Activated CD4-positive, alpha-beta T cell treated with anti-CD3 and anti-CD28 coated beads, Interleukin-2, amount 50 U/mL, for 16 hours (primary cell): ENCODE measurements around the gene EPYC.
"Not testable (repeated sequence)": the region's sequence is repeated elsewhere in the genome, so short reads cannot be mapped to it uniquely, and the experiment has no call there.

Source experiments
- DNase-seq: peaks from one replicate; pipeline ENCODE4 v3.0.0-alpha.2; 2020

The EPYC gene

GRCh38 chr12:90990611-90991010, 14.2 kb downstream of the EPYC start:
- DNase-seq, result no peak

DNA sequence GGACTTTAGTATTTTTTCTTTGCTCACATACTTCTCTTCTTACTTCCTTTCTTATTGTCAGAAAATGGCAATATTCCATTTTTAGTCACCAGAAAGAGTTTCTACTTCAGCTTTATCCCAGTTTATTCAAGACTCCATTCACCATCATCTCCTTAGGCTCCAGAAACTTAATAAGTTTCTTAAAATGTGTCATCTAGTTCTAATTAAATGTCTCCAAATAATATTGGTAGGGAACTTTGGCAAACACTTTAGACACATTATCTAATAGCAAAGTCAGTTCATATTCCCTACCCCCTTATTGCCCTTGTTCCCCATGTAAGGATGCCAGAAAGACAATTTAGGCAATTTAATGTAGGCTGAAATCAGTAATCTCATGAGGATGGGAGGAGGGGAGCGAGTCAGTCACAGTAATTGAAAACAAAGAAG, 15.1 kb downstream of the EPYC start:
- no peak for DNase-seq

- DNase-seq, result no peak
These were observed 17.3 kb downstream of the EPYC start for GRCh38 chr12:90987520-90987919.

DNA sequence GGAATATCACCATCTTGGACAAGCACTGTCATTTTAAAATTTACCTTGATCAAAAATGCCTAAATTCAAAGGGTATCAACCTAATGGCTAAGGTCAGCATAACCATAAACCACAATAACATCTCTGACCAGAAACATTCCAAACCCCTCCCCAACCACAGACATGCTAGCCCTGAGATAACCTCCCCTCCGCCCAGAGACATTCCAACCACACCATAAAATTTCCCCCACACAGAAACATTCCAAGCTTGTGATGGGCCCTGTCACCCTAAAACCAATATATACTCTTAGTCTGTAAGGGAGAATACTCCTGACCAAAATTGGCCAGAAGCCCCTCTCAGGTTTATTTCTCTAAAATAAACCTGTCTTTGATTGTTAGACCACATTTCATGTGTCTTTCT, 17.7 kb downstream of the EPYC start:
- DNase-seq, result no peak

DNA sequence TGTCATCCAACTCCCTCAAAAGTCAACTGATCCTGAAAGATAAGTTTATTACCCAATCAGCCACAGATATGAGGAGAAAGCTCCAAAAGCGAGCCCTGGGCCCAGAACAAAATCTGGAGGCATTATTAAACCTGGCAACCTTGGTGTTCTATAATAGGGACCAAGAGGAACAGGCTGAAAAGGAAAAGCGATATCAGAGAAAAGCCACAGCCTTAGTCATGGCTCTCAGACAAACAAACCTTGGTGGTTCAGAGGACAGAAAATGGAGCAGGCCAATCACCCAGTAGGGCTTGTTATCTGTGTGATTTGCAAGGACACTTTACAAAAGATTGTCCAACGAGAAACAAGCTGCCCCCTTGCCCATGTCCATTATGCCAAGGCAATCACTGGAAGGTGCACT, 19.4 kb downstream of the EPYC start:
- not testable (repeated sequence) for DNase-seq

DNA sequence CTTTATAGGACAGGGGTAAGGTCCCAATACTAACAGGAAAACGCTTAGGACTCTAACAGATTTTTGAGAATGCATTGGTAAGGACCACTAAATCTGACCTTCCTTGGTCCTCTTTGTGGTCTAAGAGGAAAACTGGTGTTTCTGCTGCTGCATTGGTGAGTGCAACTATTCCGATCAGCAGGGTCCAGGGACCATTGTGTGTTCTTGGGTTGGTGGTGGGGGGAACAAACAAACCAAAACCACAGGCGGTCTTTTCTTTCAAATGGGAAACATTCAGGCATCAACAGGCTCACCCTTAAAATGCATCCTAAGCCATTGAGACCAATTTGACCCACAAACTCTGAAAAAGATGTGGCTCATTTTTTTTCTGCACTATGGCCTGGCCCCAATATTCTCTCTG, 20.7 kb downstream of the EPYC start:
- no peak for DNase-seq

- DNase-seq, result no peak
These were observed 22.6 kb downstream of the EPYC start for GRCh38 chr12:90982170-90982569.

DNA sequence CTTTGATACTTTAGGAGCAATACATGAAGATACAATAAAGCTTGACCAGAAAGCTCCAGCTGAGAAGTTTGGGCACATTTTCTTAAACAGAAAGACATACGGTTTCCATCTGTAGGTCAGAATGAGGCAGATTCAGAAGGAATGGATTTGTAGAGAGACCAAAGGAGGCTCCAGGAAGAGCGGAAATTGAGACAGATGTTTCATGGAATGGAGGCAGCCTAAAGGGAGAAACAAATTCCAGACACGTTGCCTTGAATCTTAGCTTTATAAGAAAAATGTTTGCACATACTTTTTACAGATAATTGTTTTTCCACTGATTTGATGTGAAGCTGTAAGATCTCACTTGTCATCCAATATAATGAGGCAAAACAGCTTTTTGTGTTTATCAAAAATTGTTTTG, 24.8 kb downstream of the EPYC start:
- no peak for DNase-seq

DNA sequence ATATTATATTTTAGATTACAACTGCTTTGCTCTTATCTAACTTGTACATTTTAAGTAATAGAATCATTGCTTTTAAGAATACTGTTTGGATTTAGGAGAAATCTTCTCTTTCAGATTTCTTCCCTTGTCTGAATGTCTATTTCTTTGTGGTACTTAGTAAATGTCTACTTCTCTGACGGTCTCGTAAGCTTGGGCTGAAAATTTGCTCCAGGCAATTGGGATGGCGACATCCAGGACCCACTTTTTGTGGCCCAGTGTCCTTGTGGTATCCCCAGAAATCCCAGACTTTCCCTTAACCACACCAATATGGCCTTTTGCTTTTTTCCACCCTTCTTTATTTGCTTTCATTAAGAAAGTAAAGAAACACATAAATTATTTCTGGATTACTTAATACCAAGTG, 25.8 kb downstream of the EPYC start:
- DNase-seq, result no peak

- peak; percentile 17 for DNase-seq
These were observed 26.5 kb downstream of the EPYC start for GRCh38 chr12:90978117-90978770.

- no peak for DNase-seq
These were observed 27.5 kb downstream of the EPYC start for GRCh38 chr12:90977224-90977623.

DNA sequence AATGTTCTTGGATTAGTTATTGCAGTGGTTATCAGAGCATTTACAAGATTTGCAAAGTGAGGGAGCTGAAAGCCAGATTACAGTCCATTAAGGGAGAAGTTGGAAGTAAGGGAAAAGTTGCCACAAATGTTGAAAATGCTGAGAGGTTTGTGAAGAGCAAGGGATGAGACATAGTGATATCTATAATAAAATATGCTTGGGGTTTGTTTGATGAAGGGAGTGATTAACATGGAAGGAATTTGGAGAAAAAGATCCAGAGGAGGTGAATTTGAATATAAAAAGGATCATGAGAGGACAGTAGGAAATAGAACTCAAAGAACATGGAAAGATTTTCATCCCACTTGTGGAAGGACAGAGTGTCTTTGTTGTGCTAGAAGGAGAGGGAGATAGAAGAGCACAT, 30.5 kb downstream of the EPYC start:
- DNase-seq, result no peak

DNA sequence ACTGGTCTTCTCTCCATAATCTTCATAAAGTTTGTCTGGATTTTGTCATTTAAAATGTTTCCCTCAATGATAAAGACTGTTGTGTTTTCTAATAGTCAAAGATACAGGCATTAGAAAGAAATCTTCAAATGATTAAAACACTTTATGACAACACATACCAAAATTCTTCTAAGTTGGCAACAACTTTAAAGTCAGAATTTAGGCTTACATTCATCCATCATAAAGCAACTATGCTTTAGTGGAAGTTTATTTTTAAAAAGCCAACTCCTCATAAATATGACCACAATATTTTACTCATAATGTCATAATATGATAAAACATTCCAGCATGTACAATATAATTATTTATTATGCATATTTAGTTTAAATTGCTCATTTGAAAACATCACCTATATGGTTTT, 32.5 kb downstream of the EPYC start:
- no peak for DNase-seq

DNA sequence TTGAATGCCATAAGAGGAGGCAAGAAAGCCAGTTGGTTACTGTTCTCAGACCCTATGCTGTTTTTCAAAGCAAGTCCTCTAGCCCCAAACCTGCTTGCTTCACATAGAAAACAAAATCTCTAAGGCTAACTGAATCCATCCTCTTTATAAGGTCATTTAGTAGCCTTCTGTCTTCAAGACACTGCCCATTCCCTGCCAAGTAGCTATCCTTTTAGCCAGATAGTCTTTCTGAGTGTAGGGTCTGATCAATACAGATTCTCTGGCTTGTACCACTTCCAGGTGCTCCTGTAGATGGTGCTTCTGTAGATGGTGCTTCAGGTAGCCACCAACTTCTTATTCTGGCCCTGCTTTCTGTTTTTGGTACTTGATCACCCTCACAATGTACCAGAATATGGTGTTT, 33.9 kb downstream of the EPYC start:
- no peak for DNase-seq

GRCh38 chr12:90970471-90970870, 34.3 kb downstream of the EPYC start:
- no peak for DNase-seq

DNA sequence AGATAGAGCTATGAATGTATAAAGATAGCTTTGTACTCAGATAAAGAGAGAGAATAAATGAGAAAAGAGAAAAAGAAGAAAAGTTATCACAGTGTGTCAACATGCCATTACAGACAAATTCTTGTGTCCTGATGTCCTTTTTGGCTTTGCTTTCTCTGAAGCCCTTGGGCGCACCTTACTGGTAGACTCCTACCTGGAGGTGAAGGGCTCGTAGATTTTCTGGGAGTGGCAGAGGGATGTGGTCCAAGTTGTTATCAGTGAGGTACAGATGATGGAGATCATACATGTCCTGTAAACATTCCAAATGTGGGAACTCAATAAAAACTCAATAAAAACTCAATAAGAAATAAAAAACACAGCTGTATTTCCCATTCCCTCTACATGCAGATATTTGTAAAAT, 34.9 kb downstream of the EPYC start:
- DNase-seq, result no peak

GRCh38 chr12:90969346-90969745, 35.4 kb downstream of the EPYC start:
- no peak for DNase-seq

DNA sequence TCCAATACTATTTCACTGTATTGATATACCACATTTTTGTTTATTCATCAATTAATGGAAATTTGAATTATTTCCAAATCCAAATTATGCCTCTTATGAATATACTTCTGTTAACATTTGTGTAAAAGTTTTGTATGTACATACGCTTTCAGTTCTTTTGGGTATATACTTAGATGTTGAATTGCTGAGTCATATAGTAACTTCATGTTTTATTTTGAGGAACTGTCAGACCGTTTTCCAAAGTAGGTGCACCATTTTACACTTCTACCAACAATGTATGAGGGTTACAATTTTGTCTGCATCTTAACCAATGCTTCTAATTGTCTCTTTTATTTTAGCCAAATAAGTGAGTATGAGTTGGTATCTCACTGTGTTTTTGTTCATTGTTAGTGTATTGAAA, 39.6 kb downstream of the EPYC start:
- no peak for DNase-seq

- no peak for DNase-seq
These were observed 40.2 kb downstream of the EPYC start for GRCh38 chr12:90964616-90965015.

DNA sequence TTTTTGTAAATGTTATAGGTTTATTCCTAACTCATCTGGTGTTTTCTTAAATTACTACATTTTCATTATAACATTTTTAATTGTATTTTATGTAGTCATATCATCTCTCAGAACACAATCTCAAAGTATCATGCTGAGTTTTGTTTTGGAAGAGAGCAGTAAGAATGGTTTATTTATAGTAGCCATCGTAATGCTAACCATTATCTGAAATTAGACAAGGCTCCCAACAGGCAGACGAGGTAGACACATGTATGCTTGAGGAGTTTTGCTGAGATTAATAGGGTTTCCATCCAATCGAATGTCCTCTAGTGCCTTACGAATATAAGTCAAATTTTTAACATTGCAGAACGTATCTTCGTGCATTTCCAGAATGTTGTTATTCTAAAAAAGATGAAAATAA, 40.8 kb downstream of the EPYC start:
- DNase-seq, result no peak

DNA sequence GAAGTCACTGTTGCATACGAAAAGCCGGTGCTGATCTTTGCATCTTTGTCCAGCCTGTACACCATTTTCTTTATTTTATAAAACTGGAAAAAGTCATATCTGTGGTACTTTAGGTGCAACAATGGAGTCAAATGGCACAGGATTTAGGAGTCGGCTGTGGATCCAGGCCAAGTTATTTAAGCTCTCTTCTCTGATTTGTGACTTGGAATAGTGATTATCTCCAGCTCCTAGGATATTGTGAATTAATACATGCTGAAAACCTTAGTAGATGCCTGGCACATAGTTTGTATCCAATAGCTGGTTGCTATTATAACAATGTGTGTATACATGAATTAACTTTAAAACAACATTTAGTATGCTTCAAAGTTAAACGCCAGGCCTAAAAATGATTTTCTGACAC, 43.6 kb downstream of the EPYC start:
- DNase-seq, result no peak

- peak; percentile 46 for DNase-seq
These were observed 45.1 kb downstream of the EPYC start for GRCh38 chr12:90959538-90960139.

- no peak for DNase-seq
These were observed 45.7 kb downstream of the EPYC start for GRCh38 chr12:90959032-90959431.

GRCh38 chr12:90958347-90958746, 46.4 kb downstream of the EPYC start:
- DNase-seq, result no peak

GRCh38 chr12:90954921-90955320, 49.9 kb downstream of the EPYC start, which contains the start of gene CCER1:
CCER1 (minus strand) TSS chr12:90955176; CDS start chr12:90954742, 434 bp downstream.
- DNase-seq, result no peak
